Measurements from ENCODE around the gene FAM20A.

Gene FAM20A

DNA sequence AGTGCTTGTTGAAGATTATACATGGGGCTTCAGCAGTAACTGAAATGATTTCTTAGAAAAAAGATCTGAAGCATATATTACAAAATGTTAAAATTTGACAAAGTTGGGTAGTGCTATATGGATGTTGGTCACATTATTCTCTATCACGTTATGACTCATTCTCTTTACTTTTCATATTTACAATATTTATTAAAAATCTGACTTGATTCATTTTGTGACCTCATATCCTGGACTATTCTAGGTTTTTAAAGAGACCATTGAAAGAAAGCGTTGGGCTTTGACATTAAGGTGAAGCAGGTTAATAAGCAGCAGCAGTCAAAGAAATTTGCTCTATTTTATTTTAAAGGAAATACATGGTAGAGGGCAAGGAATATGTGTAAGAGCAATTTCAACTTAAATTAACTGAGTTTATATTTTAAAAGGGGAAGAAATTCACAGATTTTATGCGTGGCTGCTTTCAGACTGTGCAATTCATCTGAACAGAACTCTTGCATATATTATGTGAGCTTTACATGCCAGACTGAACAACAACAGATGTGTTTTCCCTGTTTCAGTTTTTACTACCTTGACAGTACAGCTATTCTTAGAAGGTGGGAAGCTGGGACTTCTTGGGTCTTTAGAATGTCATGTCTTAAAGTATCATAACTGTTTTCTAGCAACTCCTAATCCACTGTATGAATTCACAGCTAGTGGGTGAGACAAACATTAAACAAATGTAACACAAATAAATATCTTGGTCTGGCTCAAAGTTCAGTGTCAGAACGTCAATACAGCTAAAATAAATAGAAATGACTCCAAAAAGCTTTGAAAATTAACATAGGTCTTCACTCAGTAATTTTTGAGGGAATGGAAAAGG lies 10.4 kb upstream of the FAM20A start:
- DNase-seq (ENCODE audit: low read depth, low spot score), result no peak
- TF ChIP-seq, protein P1, sequence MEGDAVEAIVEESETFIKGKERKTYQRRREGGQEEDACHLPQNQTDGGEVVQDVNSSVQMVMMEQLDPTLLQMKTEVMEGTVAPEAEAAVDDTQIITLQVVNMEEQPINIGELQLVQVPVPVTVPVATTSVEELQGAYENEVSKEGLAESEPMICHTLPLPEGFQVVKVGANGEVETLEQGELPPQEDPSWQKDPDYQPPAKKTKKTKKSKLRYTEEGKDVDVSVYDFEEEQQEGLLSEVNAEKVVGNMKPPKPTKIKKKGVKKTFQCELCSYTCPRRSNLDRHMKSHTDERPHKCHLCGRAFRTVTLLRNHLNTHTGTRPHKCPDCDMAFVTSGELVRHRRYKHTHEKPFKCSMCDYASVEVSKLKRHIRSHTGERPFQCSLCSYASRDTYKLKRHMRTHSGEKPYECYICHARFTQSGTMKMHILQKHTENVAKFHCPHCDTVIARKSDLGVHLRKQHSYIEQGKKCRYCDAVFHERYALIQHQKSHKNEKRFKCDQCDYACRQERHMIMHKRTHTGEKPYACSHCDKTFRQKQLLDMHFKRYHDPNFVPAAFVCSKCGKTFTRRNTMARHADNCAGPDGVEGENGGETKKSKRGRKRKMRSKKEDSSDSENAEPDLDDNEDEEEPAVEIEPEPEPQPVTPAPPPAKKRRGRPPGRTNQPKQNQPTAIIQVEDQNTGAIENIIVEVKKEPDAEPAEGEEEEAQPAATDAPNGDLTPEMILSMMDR (IDR thresholded peaks at IDR 0.05; ENCODE audit: low read depth, low read length), result no peak
- in situ Hi-C loops (cut with HindIII; ENCODE audit: low sequenced_read_pairs), result no loop called here
- no peak overlapping the region for H3K4me3 ChIP-seq (ENCODE audit: low read depth, low read length)

DNA sequence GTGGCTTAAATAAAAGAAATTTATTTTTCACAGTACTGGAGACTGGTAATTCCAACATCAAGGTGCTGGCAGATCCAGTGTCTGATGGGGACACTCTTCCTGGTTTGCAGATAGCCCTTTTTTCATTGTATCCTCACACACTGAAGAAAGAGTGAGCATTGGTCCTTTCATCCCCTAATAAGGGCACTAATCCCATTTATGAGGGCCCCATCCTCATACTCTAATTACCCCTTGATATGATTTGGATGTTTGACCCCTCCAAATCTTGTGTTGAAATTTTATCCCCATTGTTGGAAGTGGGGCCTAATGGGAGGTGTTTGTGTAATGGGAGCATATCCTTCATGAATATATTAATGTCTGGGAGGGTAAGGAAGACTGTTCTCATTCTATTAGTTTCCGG lies 9.4 kb upstream of the FAM20A start:
- no peak overlapping the region for H3K4me3 ChIP-seq (ENCODE audit: low read depth, low read length)
- in situ Hi-C loops (cut with HindIII; ENCODE audit: low sequenced_read_pairs), result no loop called here
- TF ChIP-seq, protein P1 (IDR thresholded peaks at IDR 0.05; ENCODE audit: low read depth, low read length), result no peak
- DNase-seq (ENCODE audit: low read depth, low spot score), result no peak

DNA sequence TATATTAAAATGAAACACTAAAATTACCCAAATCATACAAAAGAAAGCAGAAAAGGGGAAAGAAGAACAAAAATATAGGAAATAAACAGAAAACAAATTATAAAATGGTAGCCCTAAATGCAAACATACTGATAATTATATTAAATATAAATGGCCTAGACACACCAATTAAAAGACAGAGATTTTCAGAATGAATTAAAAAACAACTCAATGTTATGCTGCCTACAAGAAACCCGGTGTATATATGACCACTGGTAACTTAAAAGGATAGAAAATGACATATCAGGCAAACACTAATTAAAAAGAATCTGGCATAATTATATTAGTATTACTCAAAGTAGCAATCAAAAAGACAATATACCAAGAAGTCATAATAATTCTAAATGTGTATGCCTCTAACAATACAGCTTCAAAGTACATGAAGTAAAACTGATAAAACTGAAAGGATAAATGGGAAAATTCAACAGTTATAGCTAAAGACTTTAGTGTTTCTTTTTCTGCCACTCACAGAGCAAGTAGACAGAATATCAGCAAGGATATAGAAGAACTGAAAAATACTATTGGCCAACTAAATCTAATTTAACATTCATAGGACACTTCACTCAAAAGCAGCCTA lies 7.5 kb upstream of the FAM20A start:
- in situ Hi-C loops (cut with HindIII; ENCODE audit: low sequenced_read_pairs), result no loop called here
- no peak for DNase-seq (ENCODE audit: low read depth, low spot score)
- H3K4me3 ChIP-seq (ENCODE audit: low read depth, low read length), result no peak overlapping the region
- TF ChIP-seq, protein P1 (IDR thresholded peaks at IDR 0.05; ENCODE audit: low read depth, low read length), result no peak

DNA sequence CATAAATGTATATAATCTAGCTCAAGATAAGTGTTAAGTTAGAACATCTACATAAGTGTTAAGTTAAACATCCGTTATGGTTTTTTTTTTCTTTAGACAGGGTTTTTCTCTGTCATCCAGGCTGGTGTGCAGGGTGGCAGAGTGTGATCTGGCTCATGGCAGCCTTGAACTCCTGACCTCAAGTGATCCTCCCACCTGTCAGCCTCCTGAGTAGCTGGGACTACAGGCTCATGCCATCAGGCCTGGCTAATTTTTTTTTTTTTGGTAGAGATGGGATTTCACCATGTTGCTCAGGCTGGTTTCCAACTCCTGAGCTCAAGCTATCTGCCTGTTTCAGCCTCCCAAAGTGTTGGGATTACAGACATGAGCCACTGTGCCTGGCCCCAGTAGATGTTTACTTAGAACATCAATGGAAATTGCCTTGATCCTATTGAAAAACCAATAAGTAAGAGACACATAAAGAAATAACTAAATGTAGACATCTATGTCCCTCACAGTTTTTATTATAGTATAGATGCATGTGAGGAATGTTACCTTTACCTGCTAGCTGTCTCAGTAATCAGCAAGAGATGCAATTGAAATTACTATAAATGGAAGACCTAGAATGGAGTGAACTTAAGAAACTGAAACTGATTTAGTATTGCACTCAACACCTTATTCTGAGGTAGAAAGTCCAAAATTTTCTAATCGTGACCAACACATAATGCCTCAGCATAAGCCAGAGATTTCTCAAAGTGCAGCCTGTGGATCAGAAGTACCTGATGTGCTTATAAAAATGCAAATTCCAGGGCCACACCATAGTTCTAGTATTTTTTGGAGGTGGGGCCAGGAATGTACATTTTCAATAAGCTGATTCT lies 5.5 kb upstream of the FAM20A start:
- H3K4me3 ChIP-seq (ENCODE audit: low read depth, low read length), result no peak overlapping the region
- TF ChIP-seq, protein P1 (IDR thresholded peaks at IDR 0.05; ENCODE audit: low read depth, low read length), result no peak
- DNase-seq (ENCODE audit: low read depth, low spot score), result no peak
- in situ Hi-C loops (cut with HindIII; ENCODE audit: low sequenced_read_pairs), result no loop called here

DNA sequence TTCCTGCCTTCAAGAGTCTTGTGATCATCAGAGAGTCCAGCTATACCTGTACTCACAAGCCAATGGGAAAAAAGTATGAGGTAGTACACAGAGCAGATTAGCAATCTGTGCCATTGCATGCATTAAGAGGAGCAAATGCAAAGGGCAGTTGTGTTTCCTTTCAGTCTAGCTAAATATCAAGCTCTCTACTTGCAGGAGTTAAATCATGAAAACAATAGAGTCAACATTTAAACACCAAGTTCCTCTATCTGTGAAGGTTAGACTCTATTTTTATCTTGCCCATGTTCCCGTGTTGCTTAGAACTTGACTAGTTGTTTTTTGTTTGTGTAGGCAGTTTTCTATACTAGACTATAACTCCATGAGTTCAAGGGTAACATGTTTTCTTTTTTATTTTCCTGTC lies 4.7 kb upstream of the FAM20A start:
- in situ Hi-C loops (cut with HindIII; ENCODE audit: low sequenced_read_pairs), result no loop called here
- DNase-seq (ENCODE audit: low read depth, low spot score), result no peak
- TF ChIP-seq, protein P1 (IDR thresholded peaks at IDR 0.05; ENCODE audit: low read depth, low read length), result no peak

DNA sequence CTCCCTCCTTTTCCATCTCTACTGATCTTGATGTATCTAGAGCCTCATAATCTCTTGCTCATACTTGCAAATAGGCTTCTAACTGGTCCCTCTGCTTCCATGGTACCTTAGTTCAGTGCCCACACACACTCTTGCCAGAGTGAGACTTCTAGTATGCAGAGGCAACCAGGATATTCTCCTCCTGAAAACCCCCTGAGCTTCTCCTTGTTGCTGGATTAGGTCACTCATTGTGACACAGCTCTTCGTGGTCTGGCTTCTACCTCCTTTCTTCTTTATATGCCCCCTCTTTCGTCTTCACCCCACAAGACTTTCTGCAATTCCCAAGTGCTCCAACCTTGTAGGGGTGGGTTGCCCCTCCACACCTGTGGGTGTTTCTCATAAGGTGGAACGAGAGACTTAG lies 2.5 kb upstream of the FAM20A start:
- no peak for DNase-seq (ENCODE audit: low read depth, low spot score)
- in situ Hi-C loops (cut with HindIII; ENCODE audit: low sequenced_read_pairs), result no loop called here
- TF ChIP-seq, protein P1 (IDR thresholded peaks at IDR 0.05; ENCODE audit: low read depth, low read length), result no peak
- H3K4me3 ChIP-seq (ENCODE audit: low read depth, low read length), result no peak overlapping the region

More for the DNA sequence above, 4.7 kb upstream of the FAM20A start:
- H3K4me3 ChIP-seq (ENCODE audit: low read depth, low read length), result no peak overlapping the region

All from astrocyte of the spinal cord (primary cell).